NCI-H1417 treated with DMSO at 0.1 percent for 48 hours (cell line): ENCODE measurements around the gene ADAMTSL2.

Experiments used
- DNase-seq: peaks from one replicate; lab custom pipeline; 2025; lab: John Stamatoyannopoulos, UW

The ADAMTSL2 gene

DNA sequence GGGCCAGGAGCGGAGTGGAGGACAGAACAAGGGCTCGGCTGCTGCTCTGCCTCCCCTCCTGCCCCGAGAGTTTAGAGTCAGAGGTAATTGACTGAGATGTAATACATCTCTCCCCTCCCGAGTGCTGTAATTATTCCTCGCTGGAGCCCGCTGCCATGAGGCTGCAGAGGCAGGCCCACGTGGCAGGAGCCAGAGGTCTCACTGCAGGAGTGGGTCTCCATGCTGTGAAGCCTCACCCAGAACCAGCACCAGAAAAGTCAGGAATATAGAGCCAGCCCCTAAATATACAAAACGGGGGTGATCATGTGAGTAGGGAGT lies 72.2 kb downstream of the ADAMTSL2 start:
- no peak for DNase-seq

DNA sequence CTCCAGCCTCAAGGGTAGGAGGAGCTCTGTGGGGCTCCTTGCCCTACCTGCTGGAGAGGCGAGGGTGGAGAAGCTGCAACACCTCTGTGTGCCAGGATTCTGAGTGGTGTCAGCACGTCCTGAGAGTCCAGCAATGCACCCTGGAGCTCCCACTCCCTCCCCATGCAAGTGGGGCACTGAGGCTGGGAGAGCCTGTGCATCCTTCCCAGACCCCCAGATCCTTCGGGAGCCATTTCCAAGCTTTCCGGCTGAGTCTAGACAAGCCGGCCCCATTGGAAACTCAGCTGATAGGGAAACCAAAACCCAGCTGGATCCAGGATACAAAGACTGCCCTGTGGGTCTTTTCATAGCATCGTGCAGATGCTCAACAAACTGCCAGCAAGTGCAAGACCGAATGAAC lies 72.9 kb downstream of the ADAMTSL2 start:
- no peak for DNase-seq

DNA sequence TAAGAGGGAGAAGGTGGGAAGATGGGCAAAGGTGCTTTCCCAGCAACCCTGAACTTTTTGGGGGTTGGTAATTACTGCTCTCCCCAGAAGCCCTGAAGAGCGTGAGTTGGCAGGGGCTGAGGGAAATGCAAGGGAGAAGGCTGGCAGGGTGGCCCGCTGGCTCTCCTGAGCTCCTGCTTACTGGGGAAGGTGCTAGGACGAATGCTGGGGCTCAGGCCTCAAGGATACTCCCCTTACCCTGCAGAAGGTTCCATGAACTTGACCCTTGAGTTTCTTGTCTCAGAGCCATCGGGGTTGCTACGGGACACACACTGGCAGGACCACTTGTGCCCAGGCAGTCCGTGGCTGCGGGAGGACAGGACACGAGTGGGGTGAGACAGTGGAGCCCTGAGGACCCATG lies 73.5 kb downstream of the ADAMTSL2 start:
- DNase-seq = no peak

DNA sequence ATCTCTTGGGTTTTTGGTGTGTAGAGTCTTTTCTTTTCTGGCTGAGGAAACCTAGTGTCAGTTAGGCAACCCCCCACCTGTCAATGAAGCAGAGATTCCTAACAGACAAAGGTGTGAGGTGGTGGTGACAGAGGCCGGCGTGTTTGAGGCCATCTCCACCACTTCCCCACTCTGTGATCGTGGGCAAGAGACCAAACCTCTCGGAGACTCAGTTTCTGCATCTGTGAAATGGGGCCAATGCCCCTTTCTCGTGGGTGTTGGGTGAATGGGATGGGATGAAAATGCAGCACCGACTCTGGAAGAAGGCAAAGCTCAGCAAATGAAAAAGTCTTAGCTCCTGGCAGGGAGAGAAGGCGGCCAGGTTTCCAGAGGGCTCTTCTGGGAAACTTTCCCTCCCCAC lies 73.9 kb downstream of the ADAMTSL2 start:
- no peak for DNase-seq

DNA sequence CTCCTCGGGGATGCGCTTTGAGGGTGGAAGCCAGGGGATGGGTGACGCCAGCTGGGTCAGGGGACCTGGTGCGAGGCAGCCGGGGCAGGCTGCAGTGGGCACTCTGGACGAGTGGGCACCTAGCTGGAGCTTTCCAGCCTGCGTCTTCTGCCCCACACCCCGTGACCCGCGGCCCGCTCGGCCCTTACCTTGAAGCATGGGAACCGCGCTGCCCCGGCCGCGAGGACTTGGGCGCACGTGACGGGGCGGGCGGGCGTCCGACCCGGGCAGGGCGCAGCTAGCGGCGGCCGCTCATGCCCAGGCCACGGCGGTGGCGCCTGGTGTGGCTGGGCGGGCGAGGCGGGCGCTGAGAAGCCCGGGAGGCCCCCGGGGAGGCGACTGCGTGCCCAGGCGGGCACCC lies 74.4 kb downstream of the ADAMTSL2 start:
- DNase-seq = no peak

DNA sequence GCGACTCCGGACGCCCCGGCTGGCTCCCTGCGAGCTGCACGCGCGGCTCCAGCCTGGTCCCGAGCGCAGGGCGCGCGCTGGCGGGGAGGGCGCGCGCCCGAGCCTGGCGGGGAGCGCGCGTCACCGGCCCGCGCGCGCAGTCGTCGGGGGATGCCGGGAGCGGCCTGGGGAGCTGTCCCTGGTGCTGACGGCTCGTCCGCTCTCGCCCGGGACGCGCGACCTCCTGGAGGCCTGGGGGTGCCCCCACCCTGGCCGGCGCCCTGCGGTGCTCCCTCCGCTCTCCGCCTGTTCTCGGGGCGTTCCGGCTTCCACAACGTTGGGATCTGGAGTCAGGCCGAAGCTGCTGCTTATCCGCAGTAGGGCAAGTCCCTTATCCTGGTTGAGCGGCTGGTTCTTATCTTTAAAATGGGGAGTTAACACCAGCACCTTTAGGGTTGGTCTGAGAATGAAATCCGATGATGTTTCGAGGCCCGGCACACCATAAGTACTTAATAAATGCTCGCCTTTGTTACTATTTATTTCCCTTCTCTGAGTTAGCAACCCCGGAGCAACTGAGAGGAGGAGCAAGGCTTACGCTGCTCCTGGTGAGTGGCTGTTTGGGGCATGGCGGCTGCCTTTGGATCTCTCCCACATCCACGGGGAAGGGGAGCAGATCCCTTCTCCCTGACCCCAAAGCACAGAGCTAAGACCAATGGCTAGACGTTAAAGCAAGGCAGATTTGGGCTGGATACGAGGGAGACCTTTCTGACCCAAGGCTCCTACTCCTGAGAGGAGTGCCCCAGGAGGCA lies 75.0 kb downstream of the ADAMTSL2 start, which contains the start of gene FAM163B:
Gene FAM163B (minus strand): TSS at position 79 of the 788 bp plus-strand sequence. CDS start 29,166 bp downstream, outside the sequence.
- no peak for DNase-seq

DNA sequence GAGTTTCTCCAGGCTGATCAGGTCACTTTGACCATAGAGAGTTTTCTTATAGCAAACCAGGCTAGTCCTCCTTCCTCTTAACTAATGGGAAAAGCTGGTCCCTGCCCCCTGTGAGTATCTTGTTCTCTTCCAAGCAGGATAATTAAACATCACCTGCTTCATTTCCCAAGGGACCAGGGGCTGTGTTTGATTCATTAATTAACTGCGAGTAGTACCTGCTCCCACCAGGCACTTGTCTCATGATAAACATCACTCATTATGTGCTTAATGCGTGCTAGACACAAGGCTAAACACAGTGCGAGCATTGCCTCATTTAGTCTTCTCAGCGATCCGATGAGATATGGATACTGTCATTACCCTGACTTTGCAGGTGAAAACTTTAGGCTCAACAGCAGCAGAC lies 76.3 kb downstream of the ADAMTSL2 start:
- peak; percentile 75 for DNase-seq

DNA sequence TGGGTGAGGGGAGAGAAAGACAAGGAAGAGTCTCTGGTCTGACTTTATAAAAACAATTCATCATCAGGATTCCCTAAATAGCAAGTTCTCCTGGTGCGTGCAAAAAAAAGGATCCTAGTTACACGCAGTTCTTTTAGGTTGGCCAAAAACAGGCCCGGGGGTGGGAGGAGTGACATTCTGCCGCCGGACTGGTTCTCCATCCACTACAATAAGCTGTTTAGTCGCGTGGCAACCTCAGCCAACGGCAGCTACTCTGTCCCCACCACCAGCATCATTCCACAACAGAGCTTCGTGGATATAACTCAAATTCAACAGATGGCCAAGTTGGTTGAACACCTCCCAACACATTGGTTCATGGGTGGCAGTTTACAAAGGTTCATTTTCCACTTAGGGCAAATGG lies 77.5 kb downstream of the ADAMTSL2 start:
- no peak for DNase-seq

DNA sequence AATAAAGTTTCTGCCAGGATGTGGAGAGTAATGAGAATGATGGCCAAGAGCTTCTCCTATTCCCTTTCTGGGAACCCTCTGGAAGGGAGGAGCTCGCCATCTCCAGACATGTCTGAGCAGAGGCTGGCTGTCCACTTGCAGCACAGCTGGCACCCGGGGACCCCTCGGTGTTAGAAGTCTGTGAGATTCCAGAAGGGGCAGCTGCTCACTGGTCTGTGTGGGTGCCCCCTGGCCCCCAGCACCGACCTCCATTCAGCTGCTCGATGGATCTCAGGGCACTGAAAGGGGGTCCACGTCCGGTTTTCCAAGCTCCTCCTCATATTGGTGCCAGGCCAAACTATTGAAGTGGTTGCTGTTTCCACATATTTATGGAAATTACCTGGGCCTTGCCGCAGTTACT lies 78.3 kb downstream of the ADAMTSL2 start:
- no peak for DNase-seq

DNA sequence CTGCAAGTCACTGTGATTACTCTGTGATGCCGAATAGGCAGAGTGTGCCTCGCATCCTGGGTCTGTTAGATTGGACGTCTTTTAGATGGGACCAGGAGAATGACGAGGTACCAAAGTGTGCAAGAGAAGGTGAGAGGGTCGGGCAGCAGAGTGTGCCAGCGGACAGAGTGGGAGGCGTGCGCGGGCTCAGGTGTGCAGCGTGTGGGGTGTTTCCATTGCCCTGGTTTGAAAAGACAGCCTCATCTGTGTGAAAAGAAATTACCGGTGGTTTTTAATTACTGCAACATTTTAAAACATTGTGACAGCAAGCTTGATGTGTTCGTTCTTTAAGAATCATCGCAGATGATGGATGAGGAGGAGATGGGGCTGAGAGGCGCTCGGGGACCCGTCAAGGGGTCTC lies 78.9 kb downstream of the ADAMTSL2 start:
- no peak for DNase-seq

DNA sequence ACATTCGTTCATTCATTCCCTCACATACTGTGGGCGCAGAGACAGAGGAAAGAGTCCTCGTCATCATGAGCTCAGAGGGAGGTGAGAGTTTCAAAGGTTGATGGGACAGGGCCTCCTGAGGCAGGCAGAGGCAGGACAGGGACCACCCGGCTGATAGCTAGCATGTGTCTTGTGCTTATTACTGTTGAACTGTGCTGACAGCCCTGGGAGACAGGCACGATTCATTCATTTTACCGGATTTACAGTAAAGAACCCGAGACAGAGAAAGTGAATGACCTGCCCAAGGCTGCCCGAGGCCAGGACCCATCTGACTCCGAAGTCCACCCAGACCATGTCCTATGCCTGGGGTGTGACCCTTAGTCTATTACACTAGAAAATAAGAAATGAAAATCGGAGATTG lies 79.6 kb downstream of the ADAMTSL2 start:
- DNase-seq = no peak

DNA sequence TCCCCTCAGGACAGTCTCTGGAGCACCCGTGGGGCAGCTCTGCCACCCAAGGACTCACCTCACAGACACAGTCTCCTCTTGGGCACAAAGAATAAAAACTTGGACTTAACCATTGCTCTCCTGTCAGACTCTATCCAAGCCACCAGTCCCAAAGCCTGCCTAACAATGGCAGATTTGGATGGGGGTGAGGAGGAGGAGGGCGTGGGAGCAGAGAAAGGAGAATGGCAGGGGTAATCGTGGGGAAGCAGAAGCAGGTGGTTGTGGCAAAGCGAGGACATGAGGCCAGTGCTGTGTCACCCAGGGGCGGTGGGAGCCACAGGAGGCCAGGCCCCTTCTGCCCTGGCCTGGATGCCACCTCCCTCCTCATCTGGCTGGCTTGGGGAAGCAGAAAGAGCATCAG lies 80.2 kb downstream of the ADAMTSL2 start:
- no peak for DNase-seq

DNA sequence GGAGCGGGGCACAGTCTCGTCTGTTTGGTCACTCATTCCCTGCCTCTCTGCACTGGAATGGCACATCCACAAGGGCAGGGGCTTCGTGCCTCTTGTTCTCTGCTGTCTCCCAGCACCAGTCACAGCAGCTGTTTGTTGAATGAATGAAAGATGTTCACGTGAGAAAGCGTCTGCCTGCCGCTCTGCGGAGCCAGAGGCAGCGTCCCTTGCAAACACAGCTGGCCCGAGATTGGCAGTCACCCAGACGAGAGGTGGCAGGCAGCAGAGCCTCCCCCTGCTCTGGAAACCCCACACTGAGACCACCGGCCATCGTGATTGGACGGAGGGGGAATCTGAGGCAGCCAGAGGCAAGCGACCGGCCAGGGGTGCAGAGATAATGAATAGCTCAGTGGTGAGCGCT lies 80.7 kb downstream of the ADAMTSL2 start:
- no peak for DNase-seq

DNA sequence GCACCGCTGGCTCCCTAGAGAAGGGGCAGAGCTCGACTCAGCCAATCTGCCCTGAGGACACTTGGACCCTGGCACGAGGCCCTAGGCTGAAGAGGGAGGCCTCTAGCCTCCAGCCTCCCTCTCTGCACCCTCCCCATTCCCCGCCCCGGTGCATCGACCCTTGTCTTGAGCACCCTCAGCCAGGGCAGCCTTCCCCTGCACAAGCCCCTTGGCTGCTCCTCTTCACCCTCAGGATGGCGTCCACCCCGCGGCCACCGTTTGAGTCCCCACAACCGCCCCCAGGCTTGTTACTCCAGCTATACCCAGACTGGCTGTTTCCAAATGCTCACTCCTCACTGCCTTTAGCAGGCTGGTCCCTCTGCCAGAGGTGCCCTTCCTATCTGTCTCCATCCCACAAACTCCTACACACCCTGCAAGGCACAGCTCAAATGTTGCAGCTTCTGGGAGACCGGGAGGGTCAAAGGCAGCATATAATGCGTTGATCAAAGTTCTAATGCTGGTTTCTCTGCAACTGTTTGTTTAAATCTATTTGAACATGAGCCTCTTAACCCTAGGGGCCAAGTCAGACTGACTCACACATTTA lies 81.2 kb downstream of the ADAMTSL2 start:
- DNase-seq = no peak

DNA sequence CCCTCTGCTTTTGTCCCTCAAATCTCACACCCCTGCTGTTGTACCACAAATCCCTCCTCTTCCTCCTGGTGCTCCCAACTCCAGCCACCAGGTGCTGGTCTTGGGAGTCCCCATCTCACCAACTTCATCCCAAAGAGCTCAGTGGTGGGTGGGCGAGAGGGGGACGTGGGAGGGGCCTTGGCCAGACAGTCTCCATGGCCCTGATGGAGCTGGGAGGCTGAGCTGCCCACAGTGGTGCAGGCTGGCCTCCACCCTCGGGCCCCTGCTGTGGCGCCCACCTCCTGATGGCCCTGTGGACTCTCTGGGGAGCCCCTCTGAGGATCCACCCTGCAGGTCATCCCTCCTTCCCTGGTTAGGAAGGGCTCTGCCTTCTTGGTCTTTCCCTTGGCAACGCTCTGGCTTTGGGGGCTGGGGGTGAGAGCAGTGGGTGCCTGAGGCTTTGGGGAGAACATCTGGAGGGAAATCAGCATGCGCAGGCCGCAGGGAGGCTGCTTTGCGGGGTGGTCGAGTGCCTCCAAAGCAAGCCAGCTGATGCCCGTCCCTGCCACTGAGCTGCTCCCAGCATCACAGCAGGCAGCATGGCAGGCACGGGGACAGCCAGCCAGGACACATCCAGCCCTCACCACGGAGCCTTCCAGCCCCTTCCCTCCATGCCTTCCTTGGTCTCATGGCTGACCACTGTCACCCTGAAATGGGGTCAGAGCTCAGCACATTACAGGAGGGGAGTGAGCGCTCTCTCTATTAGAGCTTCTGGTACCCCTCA lies 82.3 kb downstream of the ADAMTSL2 start:
- no peak for DNase-seq

DNA sequence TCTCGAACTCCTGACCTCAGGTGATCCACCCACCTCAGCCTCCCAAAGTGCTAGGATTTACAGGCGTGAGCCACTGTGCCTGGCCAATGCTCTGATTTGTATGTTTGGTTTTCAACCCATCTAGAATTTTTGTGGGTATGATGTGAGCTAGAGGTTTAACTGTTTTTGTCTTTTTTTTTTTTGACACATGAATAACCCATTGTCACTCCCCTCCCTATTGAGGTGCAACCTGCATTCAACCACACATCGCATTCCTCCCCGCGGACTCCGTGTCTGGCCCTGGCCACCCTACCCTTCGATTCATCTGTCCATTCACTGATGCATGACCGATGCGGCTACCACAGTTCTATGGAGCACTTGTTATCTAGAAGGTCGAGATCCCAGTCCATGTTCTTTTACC lies 84.2 kb downstream of the ADAMTSL2 start:
- DNase-seq = no peak

DNA sequence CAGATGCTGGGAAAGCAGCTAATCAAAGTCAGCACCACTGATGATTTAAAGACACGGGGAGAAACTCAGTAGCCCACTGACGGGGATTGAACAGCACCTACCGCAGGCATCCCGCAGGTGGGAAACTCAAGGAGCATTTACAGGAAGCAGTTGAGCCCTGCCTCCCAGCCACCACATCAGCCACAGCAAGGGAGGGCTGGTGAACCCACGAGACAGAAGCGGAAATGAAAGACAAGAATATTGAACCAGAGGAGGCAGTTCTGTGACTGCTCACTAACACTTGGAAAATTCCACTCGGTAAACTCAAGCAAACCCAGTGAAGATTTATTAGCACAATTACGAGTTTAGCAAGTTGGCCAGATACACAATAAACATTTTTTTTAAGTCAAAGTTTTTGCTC lies 85.3 kb downstream of the ADAMTSL2 start:
- DNase-seq = no peak

DNA sequence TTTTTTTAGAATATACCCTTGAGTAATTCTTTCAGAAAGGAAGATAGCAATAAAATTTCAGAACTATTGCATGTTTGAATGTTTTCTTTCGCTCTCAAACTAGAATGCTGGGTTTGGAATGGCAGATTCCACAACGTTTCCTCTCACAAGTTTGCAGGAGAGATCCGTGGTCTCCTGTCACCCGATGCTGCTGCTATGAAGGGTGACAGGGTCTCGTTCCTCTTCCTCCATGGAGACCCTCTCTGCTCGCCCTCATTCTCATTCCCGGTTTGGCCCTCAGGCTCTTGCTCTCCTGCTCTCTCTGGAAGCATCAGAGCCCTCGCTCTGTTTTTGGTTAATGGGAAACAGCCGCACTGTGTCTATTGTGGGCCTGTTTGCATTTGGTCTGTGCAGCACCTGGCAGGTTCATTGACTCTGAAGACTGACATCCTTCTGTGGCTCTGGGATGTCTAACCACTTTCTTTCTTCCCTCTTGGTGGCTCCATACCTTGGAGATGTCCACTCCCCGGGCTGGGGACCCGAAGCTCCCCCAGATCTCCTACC lies 87.3 kb downstream of the ADAMTSL2 start:
- no peak for DNase-seq

DNA sequence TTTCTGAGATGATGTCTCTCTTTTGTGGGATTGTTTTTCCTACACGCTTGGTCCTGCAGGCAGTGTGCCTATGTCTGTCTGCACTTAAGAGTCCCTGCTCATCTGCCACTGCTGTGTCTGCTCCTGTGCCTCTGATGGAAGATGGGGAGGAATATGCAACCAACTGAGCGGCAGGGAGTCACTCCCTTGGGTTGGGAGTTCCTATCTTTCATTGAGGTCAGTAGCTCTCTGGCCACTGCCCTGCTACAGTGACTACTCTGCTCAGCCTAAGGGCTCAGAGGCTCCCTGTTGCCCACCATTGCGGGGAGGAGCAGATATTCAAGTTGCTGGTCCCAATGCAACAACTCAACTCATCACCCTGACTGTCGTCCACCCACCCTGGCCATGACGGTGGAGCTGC lies 88.1 kb downstream of the ADAMTSL2 start:
- no peak for DNase-seq
